HK-2 (cell line): ENCODE results near the gene NOTO.
A peak's percentile ranks its signal among the peaks of the same experiment; 100 is the strongest.

Experiments
- DNase-seq: peaks from one replicate; pipeline ENCODE4 v3.0.0-alpha.2; 2018; ENCODE audit not compliant: unreplicated experiment

Gene NOTO

GRCh38 chr2:73233932-73234832, 31.8 kb downstream of the NOTO start, which contains the start of gene CCT7:
CCT7 (plus strand) TSS chr2:73234308; CDS start chr2:73234379, 71 bp downstream.
- peak; percentile 83 for DNase-seq

- no peak for DNase-seq
Measured at GRCh38 chr2:73235315-73236028, 33.1 kb downstream of the NOTO start.

GRCh38 chr2:73237168-73237567, 34.8 kb downstream of the NOTO start:
- no peak for DNase-seq

GRCh38 chr2:73238149-73238548, 35.8 kb downstream of the NOTO start:
- DNase-seq = no peak

- DNase-seq = no peak
Measured at GRCh38 chr2:73238976-73239375, 36.6 kb downstream of the NOTO start.

GRCh38 chr2:73239776-73240175, 37.4 kb downstream of the NOTO start:
- no peak for DNase-seq

- DNase-seq = no peak
Measured at GRCh38 chr2:73243884-73244570, 41.7 kb downstream of the NOTO start.

GRCh38 chr2:73244580-73244979, 42.2 kb downstream of the NOTO start:
- no peak for DNase-seq

- DNase-seq = no peak
Measured at GRCh38 chr2:73246850-73247249, 44.5 kb downstream of the NOTO start.

GRCh38 chr2:73249636-73250035, 47.3 kb downstream of the NOTO start:
- DNase-seq = no peak

- DNase-seq = no peak
Measured at GRCh38 chr2:73250872-73251846, 48.8 kb downstream of the NOTO start.

- DNase-seq = no peak
Measured at GRCh38 chr2:73252238-73253027, 50.1 kb downstream of the NOTO start.

- DNase-seq = no peak
Measured at GRCh38 chr2:73253400-73253799, 51.0 kb downstream of the NOTO start.

GRCh38 chr2:73253901-73254300, 51.5 kb downstream of the NOTO start:
- DNase-seq = no peak

GRCh38 chr2:73254343-73255006, 52.1 kb downstream of the NOTO start:
- DNase-seq = no peak

- DNase-seq = no peak
Measured at GRCh38 chr2:73255007-73255644, 52.8 kb downstream of the NOTO start.

- DNase-seq = no peak
Measured at GRCh38 chr2:73255907-73256617, 53.7 kb downstream of the NOTO start.

GRCh38 chr2:73256618-73256922, 54.2 kb downstream of the NOTO start:
- no peak for DNase-seq

GRCh38 chr2:73257021-73257420, 54.6 kb downstream of the NOTO start:
- no peak for DNase-seq
